SU-DHL-6 (cell line): ENCODE results near the gene LSS.
A peak's percentile ranks its signal among the peaks of the same experiment; 100 is the strongest.

Source experiments
- H2AFZ ChIP-seq: fragments of 200-600 bp; sonication (generic); 2 replicates; pipeline ENCODE4 v1.6.1; 2014; ENCODE audit warnings: low read depth, mild to moderate bottlenecking, moderate library complexity, mixed read lengths, antibody characterized with exemption, low read length; ENCODE audit not compliant: severe bottlenecking
- H3F3A ChIP-seq: fragments of 200-600 bp; shearing (Covaris generic); 2 replicates; pipeline ENCODE4 v1.6.0; 2016; ENCODE audit warnings: antibody characterized with exemption, mild to moderate bottlenecking; ENCODE audit not compliant: insufficient read depth
- H3K27ac ChIP-seq: fragments of 200-600 bp; sonication (generic); 2 replicates; pipeline ENCODE4 v1.5.1; 2016; ENCODE audit warnings: low read depth, mild to moderate bottlenecking, low read length, moderate library complexity, mixed read lengths
- H3K27me3 ChIP-seq: fragments of 200-600 bp; sonication (generic), shearing (Covaris generic); 2 replicates; pipeline ENCODE4 v1.6.0; 2014; ENCODE audit warnings: mild to moderate bottlenecking, low read length
- H3K36me3 ChIP-seq: fragments of 200-600 bp; sonication (generic); 2 replicates; pipeline ENCODE4 v1.6.1; 2014; ENCODE audit warnings: mild to moderate bottlenecking, low read length, mixed read lengths
- H3K4me2 ChIP-seq: fragments of 300-600, 200-600 bp; shearing (Covaris generic), sonication (generic); 2 replicates; pipeline ENCODE4 v1.6.0; 2014; ENCODE audit warnings: low read length, low read depth, mild to moderate bottlenecking; ENCODE audit not compliant: poor library complexity, severe bottlenecking
- H3K4me3 ChIP-seq: fragments of 200-600 bp; sonication (generic); 2 replicates; pipeline ENCODE4 v1.5.1; 2014; ENCODE audit warnings: antibody characterized with exemption, low read length, mild to moderate bottlenecking, mixed read lengths; ENCODE audit not compliant: insufficient read depth, poor library complexity, severe bottlenecking
- H3K79me2 ChIP-seq: fragments of 200-600 bp; sonication (generic); 2 replicates; pipeline ENCODE4 v1.6.1; 2014; ENCODE audit warnings: mild to moderate bottlenecking, low read length, moderate library complexity; ENCODE audit not compliant: insufficient read depth
- H3K9ac ChIP-seq: fragments of 200-600 bp; sonication (generic); 2 replicates; pipeline ENCODE4 v1.7.0; 2014; ENCODE audit warnings: mild to moderate bottlenecking, low read length
- H3K9me2 ChIP-seq: fragments of 200-600 bp; sonication (generic); replicated peaks from 2 replicates; pipeline ENCODE4 v1.6.1; 2014; ENCODE audit warnings: low read length; ENCODE audit not compliant: insufficient read depth
- H3K9me3 ChIP-seq: fragments of 200-600 bp; sonication (generic); 2 replicates; pipeline ENCODE4 v1.6.1; 2014; ENCODE audit warnings: low read length, mixed read lengths; ENCODE audit not compliant: insufficient read depth
- H4K20me1 ChIP-seq: fragments of 200-600 bp; sonication (generic); 2 replicates; pipeline ENCODE4 v1.6.1; 2014; ENCODE audit warnings: low read depth, mild to moderate bottlenecking, antibody characterized with exemption, low read length, moderate library complexity, mixed read lengths
- EZH2phosphoT487 ChIP-seq: fragments of 200-600 bp; sonication (generic), shearing (Covaris generic); conservative IDR thresholded peaks from 2 replicates; pipeline ENCODE4 v1.6.1; 2018; ENCODE audit warnings: mild to moderate bottlenecking, antibody characterized with exemption, low read length, moderate library complexity, mixed read lengths
- TF ChIP-seq, protein P1 (sequence below): fragments of 200-600 bp; sonication (generic); IDR thresholded peaks from one replicate; pipeline ENCODE4 v1.5.1; 2017; ENCODE audit warnings: antibody characterized with exemption, mild to moderate bottlenecking, low read length, moderate library complexity; ENCODE audit not compliant: insufficient read depth, poor library complexity, severe bottlenecking

LSS gene

DNA sequence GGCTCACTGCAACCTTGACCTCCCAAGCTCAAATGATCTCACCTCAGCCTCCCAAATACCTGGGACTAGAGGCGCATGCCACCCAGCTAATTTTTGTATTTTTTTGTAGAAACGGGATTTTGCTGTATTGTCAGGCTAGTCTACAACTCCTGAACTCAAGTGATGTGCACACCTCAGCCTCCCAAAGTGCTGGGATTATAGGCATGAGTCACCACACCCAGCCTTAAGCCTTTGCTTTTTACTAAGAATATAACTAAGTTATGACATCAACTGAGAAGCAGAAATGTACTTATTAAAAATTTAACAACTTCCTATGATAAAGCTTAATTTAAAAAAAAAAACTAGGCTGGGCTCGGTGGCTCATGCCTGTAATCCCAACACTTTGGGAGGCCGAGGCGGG is 8.9 kb upstream of the LSS start:
- H3K36me3 ChIP-seq: peaks cover 35% of the 10 kb centered on the region

DNA sequence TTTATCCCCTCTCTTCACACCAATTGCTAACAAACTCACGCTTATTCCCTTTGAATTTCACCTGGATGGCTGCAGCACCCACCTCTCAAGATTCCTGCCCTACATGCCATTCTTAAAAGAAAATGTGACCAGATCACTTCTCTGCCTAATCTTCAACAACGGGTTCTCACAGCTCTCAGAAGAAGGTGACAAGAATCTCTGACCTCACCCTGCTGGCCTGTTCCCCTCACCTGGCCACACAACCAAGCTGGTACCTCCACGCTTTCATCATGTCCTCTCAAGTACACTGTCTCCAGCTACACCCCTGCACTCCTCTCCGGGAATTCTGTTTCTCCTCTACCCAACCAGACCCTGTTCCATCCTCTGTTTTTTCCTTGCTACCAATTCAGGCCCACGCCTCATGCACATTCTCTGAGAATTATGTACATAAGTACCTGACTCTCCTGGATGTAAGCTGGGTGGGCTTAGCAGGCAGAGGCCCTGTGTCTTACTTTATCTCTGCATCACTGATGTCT is 5.9 kb upstream of the LSS start:
- Histone ChIP-seq H4K20me1 (no peaks in the 10 kb centered on the region), H3K36me3 (peaks cover 31% of the 10 kb centered on the region), H3K9me3 (no peaks in the 10 kb centered on the region), H3K4me2 (no peak overlapping the region), H3K27me3 (no peaks in the 10 kb centered on the region), H3K9ac (no peak overlapping the region), H3K9me2 (no peaks in the 10 kb centered on the region), H3K27ac (no peak overlapping the region), H3F3A (peaks cover 9% of the 10 kb centered on the region; the same call in 1 of the 2 replicates), H3K79me2 (peaks cover 29% of the 10 kb centered on the region; the same call in 1 of the 2 replicates), H2AFZ (no peak overlapping the region), H3K4me3 (no peak overlapping the region)
- TF ChIP-seq, protein P1, sequence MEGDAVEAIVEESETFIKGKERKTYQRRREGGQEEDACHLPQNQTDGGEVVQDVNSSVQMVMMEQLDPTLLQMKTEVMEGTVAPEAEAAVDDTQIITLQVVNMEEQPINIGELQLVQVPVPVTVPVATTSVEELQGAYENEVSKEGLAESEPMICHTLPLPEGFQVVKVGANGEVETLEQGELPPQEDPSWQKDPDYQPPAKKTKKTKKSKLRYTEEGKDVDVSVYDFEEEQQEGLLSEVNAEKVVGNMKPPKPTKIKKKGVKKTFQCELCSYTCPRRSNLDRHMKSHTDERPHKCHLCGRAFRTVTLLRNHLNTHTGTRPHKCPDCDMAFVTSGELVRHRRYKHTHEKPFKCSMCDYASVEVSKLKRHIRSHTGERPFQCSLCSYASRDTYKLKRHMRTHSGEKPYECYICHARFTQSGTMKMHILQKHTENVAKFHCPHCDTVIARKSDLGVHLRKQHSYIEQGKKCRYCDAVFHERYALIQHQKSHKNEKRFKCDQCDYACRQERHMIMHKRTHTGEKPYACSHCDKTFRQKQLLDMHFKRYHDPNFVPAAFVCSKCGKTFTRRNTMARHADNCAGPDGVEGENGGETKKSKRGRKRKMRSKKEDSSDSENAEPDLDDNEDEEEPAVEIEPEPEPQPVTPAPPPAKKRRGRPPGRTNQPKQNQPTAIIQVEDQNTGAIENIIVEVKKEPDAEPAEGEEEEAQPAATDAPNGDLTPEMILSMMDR: no peak

More for the DNA sequence above, 8.9 kb upstream of the LSS start:
- H3K4me3 ChIP-seq: no peak overlapping the region
- H2AFZ ChIP-seq: no peak overlapping the region
- TF ChIP-seq EZH2phosphoT487: no peak
- TF ChIP-seq, protein P1: no peak
- H3K27ac ChIP-seq: no peak overlapping the region
- no peaks in the 10 kb centered on the region for H4K20me1 ChIP-seq
- H3K79me2 ChIP-seq: peaks cover 4% of the 10 kb centered on the region; the same call in 1 of the 2 replicates
- H3K9ac ChIP-seq: no peak overlapping the region
- no peak overlapping the region for H3K4me2 ChIP-seq
- no peaks in the 10 kb centered on the region for H3K27me3 ChIP-seq
- no peaks in the 10 kb centered on the region for H3K9me3 ChIP-seq
- no peaks in the 10 kb centered on the region for H3K9me2 ChIP-seq
- peaks cover 14% of the 10 kb centered on the region; the same call in 1 of the 2 replicates for H3F3A ChIP-seq

DNA sequence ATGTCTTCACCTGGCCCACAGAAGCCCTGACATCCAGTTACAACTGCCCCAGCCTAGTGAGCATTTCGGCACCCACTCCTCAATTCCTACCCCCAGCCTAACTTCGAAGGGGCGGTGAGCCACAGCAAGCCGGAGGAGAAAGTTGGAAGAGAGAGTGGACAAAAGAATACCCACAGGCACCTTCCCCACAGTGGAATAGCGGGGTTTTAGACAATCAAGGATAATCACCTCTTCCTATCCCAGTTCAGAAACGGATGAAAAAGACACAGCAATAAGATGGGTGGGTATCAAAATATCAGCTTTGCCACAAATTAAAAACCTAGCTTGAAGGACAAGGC is 1.3 kb upstream of the LSS start:
- H3K4me2 ChIP-seq: peak overlapping the region; percentile 87
- peaks cover 62% of the 10 kb centered on the region for H3K79me2 ChIP-seq
- H3K27ac ChIP-seq: peak overlapping the region; percentile 64
- TF ChIP-seq, protein P1: no peak
- TF ChIP-seq EZH2phosphoT487: no peak
- H3K9me3 ChIP-seq: no peaks in the 10 kb centered on the region
- H2AFZ ChIP-seq: no peak overlapping the region
- H3K36me3 ChIP-seq: peaks cover 8% of the 10 kb centered on the region
- peak overlapping the region; percentile 97 for H3K4me3 ChIP-seq
- peaks cover 12% of the 10 kb centered on the region; the same call in 1 of the 2 replicates for H3F3A ChIP-seq
- no peaks in the 10 kb centered on the region for H3K9me2 ChIP-seq
- H4K20me1 ChIP-seq: no peaks in the 10 kb centered on the region
- no peaks in the 10 kb centered on the region for H3K27me3 ChIP-seq
- H3K9ac ChIP-seq: peak overlapping the region; percentile 92
